SU-DHL-6 (cell line): ENCODE results near the gene SFI1.

Experiments used
- EZH2phosphoT487 ChIP-seq: fragments of 200-600 bp; sonication (generic), shearing (Covaris generic); conservative IDR thresholded peaks from 2 replicates; pipeline ENCODE4 v1.6.1; 2018; ENCODE audit warnings: mild to moderate bottlenecking, antibody characterized with exemption, low read length, moderate library complexity, mixed read lengths
- TF ChIP-seq, protein P1 (sequence below): fragments of 200-600 bp; sonication (generic); IDR thresholded peaks from one replicate; pipeline ENCODE4 v1.5.1; 2017; ENCODE audit warnings: antibody characterized with exemption, mild to moderate bottlenecking, low read length, moderate library complexity; ENCODE audit not compliant: insufficient read depth, poor library complexity, severe bottlenecking

DNA sequence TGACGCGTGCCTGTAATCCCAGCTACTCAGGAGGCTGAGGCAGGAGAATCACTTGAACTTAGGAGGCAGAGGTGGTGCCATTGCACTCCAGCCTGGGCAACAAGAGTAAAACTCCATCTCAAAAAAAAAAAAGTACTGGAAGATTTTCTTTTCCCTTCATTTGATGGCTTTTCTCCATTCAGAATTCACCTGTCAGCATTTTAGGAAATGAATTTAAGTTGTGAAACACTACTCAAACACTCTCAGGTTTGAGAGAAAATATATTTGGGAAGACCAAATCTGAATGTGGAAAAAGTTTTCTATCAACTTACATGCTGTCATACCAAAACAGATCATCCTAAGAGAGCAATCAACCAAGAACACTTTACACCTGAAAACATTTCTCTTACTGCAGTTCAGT is 9.4 kb upstream of the SFI1 start:
- TF ChIP-seq, protein P1, sequence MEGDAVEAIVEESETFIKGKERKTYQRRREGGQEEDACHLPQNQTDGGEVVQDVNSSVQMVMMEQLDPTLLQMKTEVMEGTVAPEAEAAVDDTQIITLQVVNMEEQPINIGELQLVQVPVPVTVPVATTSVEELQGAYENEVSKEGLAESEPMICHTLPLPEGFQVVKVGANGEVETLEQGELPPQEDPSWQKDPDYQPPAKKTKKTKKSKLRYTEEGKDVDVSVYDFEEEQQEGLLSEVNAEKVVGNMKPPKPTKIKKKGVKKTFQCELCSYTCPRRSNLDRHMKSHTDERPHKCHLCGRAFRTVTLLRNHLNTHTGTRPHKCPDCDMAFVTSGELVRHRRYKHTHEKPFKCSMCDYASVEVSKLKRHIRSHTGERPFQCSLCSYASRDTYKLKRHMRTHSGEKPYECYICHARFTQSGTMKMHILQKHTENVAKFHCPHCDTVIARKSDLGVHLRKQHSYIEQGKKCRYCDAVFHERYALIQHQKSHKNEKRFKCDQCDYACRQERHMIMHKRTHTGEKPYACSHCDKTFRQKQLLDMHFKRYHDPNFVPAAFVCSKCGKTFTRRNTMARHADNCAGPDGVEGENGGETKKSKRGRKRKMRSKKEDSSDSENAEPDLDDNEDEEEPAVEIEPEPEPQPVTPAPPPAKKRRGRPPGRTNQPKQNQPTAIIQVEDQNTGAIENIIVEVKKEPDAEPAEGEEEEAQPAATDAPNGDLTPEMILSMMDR, result no peak
- no peak for TF ChIP-seq EZH2phosphoT487
